HG02884 (cell line): Measurements from ENCODE around the gene SLX9.

ENCODE experiments used
- ATAC-seq: cut with Tn5 transposase; IDR thresholded peaks from one replicate; pipeline ENCODE4 v1.9.1; 2021; ENCODE audit warnings: mild to moderate bottlenecking, moderate library complexity; ENCODE audit not compliant: unreplicated experiment

SLX9 gene

GRCh38 chr21:44943686-44944550, 4.1 kb downstream of the SLX9 start:
- ATAC-seq = no peak

- ATAC-seq = no peak
These were observed 4.8 kb downstream of the SLX9 start for GRCh38 chr21:44944596-44944995.

- no peak for ATAC-seq
These were observed 6.6 kb downstream of the SLX9 start for GRCh38 chr21:44946254-44947041.

- ATAC-seq = no peak
These were observed 7.5 kb downstream of the SLX9 start for GRCh38 chr21:44947111-44947929.

- no peak for ATAC-seq
These were observed 8.1 kb downstream of the SLX9 start for GRCh38 chr21:44947930-44948331.

- no peak for ATAC-seq
These were observed 8.7 kb downstream of the SLX9 start for GRCh38 chr21:44948426-44949120.

- ATAC-seq = no peak
These were observed 9.4 kb downstream of the SLX9 start for GRCh38 chr21:44949161-44949778.

GRCh38 chr21:44949779-44950198, 10.0 kb downstream of the SLX9 start:
- ATAC-seq = no peak

- no peak for ATAC-seq
These were observed 10.5 kb downstream of the SLX9 start for GRCh38 chr21:44950351-44950750.

- no peak for ATAC-seq
These were observed 11.5 kb downstream of the SLX9 start for GRCh38 chr21:44951186-44951915.

- no peak for ATAC-seq
These were observed 12.5 kb downstream of the SLX9 start for GRCh38 chr21:44952116-44952928.

GRCh38 chr21:44952929-44953627, 13.2 kb downstream of the SLX9 start:
- ATAC-seq = no peak

GRCh38 chr21:44953628-44954021, 13.8 kb downstream of the SLX9 start:
- ATAC-seq = no peak

GRCh38 chr21:44954281-44954771, 14.5 kb downstream of the SLX9 start:
- no peak for ATAC-seq

GRCh38 chr21:44955141-44955797, 15.4 kb downstream of the SLX9 start:
- ATAC-seq = no peak

- ATAC-seq = no peak
These were observed 16.0 kb downstream of the SLX9 start for GRCh38 chr21:44955798-44956175.

GRCh38 chr21:44956356-44957046, 16.7 kb downstream of the SLX9 start:
- ATAC-seq = no peak
